ENCODE measurements around the gene MYO7B.
A peak's percentile ranks its signal among the peaks of the same experiment; 100 is the strongest.

Gene MYO7B

DNA sequence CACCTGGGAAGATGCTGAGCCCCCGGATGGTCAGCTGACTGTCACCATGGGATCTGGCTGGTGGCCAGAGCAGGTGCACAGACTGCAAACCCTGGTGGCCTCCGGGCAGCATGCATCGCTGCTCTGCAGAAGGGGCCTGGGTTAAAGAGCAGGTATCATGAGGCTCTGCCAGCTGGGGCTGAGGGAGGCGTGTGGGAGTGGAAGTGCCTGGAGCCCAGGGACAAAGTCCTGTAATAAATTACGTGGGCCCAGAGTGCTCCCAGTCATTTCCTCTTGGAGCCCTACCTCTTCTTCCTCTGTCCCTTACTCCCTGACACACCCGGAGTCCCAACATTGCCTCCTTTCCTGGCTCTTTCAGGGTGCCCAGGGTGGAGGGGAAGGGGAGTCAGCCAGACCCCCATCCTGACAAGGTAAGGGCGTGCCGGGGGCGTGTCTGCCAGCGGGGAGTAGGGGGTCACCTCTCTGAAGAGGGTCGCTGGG, at the start of gene MYO7B:
Gene MYO7B, plus strand, starts transcription at position 262 of the 480 bp plus-strand sequence. CDS start 24,040 bp downstream, outside the sequence.
- peak within 1 kb of the TSS; percentile 67 for H3K4me3 ChIP-seq (ENCODE audit: low read length)
- peak within 1 kb of the TSS; percentile 47 for H3K9ac ChIP-seq (ENCODE audit: low read length)
- H3K36me3 ChIP-seq (ENCODE audit: control insufficient read depth, insufficient read depth, low read length), result no peaks in the 10 kb centered on the region
- H3K4me1 ChIP-seq (ENCODE audit: control insufficient read depth, insufficient read depth, low read length), result no peaks in the 10 kb centered on the region
- H3K27me3 ChIP-seq (ENCODE audit: control insufficient read depth, insufficient read depth, low read length), result no peaks in the 10 kb centered on the region
- H3K27ac ChIP-seq (ENCODE audit: low read depth, low read length), result no peak within 1 kb of the TSS

DNA sequence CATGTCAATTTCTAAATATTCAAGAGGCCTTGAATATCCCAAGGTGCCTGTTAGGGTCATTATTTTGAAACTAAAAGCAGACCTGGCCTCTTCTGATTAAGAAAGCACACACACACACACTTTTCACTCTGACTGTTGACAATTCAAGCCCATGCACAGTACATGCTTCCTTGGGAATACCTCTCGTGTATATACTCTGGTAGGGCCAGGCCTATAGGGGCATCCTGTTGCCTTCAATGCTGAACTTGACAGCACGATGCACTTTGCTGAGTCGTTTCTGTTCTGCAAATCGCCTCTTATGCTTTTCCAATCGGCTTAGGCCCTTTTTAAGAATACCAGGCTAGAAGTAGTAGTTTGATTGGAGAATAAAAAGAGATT, 49.8 kb upstream of the MYO7B start:
- no peaks in the 10 kb centered on the region for H3K4me1 ChIP-seq (ENCODE audit: control insufficient read depth, insufficient read depth, low read length)
- no peak overlapping the region for H3K4me3 ChIP-seq (ENCODE audit: low read length)
- H3K36me3 ChIP-seq (ENCODE audit: control insufficient read depth, insufficient read depth, low read length), result peaks cover 40% of the 10 kb centered on the region
- no peak overlapping the region for H3K27ac ChIP-seq (ENCODE audit: low read depth, low read length)
- H3K9ac ChIP-seq (ENCODE audit: low read length), result no peak overlapping the region
- H3K27me3 ChIP-seq (ENCODE audit: control insufficient read depth, insufficient read depth, low read length), result no peaks in the 10 kb centered on the region

DNA sequence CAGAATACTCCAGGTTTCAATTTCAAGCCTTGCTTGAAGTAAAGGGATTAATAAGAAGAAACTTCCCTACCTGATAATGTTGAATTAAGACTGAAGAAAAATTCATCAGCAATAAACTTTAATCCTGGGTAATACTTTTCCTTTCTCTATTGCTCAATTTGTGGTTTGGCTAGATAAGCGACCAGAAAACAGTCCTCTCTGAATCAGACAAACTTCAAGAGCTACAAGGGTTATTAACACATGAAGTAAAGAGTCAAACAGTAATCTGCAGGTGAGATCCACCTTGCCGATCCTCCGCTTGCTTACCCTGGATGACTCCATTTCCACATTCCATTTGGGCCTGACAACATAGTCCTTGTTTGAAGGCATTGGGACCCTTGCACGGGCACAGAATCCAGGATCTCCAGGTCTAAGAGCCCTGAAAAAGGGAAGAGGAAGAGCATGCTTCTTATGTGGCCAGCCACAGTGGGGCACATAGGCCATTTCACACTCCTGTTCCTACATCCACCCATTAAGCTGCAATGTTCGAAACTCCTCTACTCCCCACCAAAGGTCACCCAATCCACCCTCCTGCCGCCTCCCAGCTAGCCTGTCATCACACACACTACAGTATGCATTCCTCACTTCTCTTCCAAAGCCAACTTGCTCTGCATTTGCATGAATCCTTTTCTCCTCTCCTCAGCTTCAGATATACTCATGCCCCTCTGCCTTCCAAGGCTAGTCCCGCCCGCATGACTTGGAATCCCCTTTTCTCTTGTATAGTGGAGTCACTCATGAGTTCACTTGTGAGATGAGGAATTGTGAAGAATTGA, 49.0 kb upstream of the MYO7B start:
- Histone ChIP-seq H3K4me3 (ENCODE audit: low read length) (no peak overlapping the region), H3K4me1 (ENCODE audit: control insufficient read depth, insufficient read depth, low read length) (no peaks in the 10 kb centered on the region), H3K27me3 (ENCODE audit: control insufficient read depth, insufficient read depth, low read length) (no peaks in the 10 kb centered on the region), H3K9ac (ENCODE audit: low read length) (no peak overlapping the region), H3K36me3 (ENCODE audit: control insufficient read depth, insufficient read depth, low read length) (peaks cover 38% of the 10 kb centered on the region), H3K27ac (ENCODE audit: low read depth, low read length) (no peak overlapping the region)

DNA sequence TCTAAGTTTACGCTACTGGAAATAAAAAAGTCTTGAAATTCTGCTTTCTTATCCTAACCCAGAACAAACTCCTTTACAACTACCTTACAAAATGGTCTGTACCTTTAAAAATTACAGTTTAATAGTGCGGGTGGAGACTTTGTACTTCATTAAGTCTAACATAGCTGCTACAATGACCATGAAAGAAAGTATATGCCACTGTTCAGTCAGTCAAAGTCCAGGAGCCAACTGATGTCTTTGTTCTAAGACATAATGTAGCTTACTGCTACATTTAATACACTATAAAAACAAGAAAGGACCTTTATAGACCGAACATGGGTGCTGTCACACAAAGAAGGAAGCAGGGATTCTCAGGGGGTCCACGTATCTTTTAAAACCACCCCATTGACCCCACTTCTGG, 45.2 kb upstream of the MYO7B start:
- no peak overlapping the region for H3K27ac ChIP-seq (ENCODE audit: low read depth, low read length)

DNA sequence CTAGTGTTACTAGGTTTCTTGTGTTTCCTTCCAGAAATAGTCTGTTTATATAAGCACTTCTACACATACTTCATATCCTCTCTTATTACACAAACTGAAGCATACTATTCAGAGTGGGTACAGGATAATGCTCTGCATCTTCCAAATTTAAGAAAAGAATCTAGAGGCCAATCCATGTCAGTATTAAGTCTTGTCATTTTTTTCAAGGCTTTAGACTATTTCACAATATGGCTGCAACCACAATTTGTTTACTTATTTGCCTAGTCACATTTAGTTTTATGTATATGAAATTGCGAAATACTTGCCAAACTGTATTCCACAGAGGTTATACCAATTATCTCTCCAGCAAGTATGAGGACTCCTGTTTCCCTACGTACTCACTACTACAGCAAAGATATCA, 37.1 kb upstream of the MYO7B start:
- H3K9ac ChIP-seq (ENCODE audit: low read length), result no peak overlapping the region
- no peaks in the 10 kb centered on the region for H3K27me3 ChIP-seq (ENCODE audit: control insufficient read depth, insufficient read depth, low read length)
- H3K4me1 ChIP-seq (ENCODE audit: control insufficient read depth, insufficient read depth, low read length), result no peaks in the 10 kb centered on the region
- H3K4me3 ChIP-seq (ENCODE audit: low read length), result no peak overlapping the region
- H3K27ac ChIP-seq (ENCODE audit: low read depth, low read length), result no peak overlapping the region
- H3K36me3 ChIP-seq (ENCODE audit: control insufficient read depth, insufficient read depth, low read length), result peaks cover 8% of the 10 kb centered on the region

More for the DNA sequence above, 45.2 kb upstream of the MYO7B start:
- H3K4me1 ChIP-seq (ENCODE audit: control insufficient read depth, insufficient read depth, low read length), result no peaks in the 10 kb centered on the region
- H3K36me3 ChIP-seq (ENCODE audit: control insufficient read depth, insufficient read depth, low read length), result peaks cover 37% of the 10 kb centered on the region
- H3K4me3 ChIP-seq (ENCODE audit: low read length), result no peak overlapping the region
- no peak overlapping the region for H3K9ac ChIP-seq (ENCODE audit: low read length)
- H3K27me3 ChIP-seq (ENCODE audit: control insufficient read depth, insufficient read depth, low read length), result no peaks in the 10 kb centered on the region

DNA sequence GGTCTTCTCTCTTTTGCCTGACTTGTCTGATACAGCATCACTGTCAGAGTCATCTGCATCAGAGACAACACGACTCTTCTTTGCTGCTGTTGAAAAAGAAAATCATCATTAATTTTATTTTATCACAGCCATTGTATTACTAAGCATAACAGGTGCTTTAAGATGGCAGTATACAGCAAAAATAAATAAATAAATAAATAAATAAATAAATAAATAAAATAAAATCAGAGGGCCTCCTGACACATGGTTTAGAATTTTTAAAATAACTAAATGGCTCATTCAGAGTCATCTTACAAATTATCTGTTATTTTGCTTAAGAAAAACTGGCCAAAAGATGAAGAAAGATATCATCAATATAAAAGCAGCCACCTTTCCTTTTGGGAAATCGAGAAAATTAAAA, 32.0 kb upstream of the MYO7B start:
- Histone ChIP-seq H3K9ac (ENCODE audit: low read length) (no peak overlapping the region), H3K36me3 (ENCODE audit: control insufficient read depth, insufficient read depth, low read length) (peaks cover 26% of the 10 kb centered on the region), H3K27ac (ENCODE audit: low read depth, low read length) (no peak overlapping the region), H3K4me3 (ENCODE audit: low read length) (no peak overlapping the region), H3K4me1 (ENCODE audit: control insufficient read depth, insufficient read depth, low read length) (peaks cover 9% of the 10 kb centered on the region), H3K27me3 (ENCODE audit: control insufficient read depth, insufficient read depth, low read length) (no peaks in the 10 kb centered on the region)

DNA sequence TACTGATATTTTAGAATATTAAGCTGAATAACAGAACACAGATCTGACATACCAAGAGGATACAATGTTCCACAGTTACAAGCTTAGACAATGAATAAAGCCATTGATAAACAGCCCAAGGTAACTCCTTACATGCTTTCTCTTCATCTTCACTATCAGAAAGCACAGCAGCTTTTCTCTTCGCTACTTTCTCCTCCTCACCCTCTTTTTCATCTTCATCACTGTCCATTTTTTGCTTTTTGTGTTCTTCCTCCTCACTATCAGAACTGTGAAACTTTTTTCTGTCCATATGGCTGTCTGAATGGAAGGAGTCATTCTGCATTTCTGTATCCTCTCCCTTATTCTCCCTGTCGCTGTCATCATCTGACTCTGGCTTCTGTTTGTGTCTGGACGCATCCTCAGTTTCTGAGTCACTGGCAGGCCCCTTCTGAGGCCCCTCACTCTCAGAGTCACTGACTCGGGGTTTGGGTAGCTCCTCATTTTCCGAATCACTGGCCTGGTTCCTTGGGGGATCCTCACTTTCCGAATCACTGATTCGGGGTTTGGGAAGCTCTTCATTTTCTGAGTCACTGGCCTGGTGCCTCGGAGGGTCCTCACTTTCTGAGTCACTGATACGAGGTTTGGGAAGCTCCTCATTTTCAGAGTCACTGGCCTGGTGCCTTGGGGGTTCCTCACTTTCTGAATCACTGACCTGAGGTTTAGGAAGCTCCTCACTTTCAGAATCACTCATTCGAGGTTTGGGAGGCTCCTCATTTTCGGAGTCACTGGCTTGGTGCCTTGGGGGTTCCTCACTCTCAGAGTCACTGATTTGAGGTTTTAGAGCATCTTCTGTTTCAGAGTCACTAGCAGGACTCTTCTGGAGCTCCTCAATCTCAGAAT, 30.7 kb upstream of the MYO7B start:
- Histone ChIP-seq H3K27ac (ENCODE audit: low read depth, low read length) (no peak overlapping the region), H3K27me3 (ENCODE audit: control insufficient read depth, insufficient read depth, low read length) (no peaks in the 10 kb centered on the region)

DNA sequence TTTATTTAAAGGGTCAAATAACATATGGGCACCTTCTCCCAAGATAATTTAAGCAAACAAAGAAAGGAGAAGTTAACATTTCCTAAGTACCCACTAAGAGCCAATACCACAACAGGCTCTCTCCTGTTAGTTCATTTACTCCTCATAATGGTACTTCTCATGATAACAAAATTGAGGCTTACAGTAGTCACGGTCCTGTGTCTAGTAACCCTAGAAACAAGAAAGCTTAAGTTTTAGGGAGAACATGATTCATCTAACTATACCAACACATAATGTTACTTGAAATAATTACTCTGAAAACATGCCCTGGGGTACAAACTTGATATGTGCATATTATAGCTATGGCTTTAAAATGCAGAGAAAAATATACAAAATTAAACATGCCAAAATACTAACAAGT, 29.0 kb upstream of the MYO7B start:
- Histone ChIP-seq H3K36me3 (ENCODE audit: control insufficient read depth, insufficient read depth, low read length) (peaks cover 26% of the 10 kb centered on the region), H3K4me1 (ENCODE audit: control insufficient read depth, insufficient read depth, low read length) (peaks cover 14% of the 10 kb centered on the region), H3K27ac (ENCODE audit: low read depth, low read length) (peak overlapping the region; percentile 38), H3K4me3 (ENCODE audit: low read length) (no peak overlapping the region), H3K9ac (ENCODE audit: low read length) (no peak overlapping the region), H3K27me3 (ENCODE audit: control insufficient read depth, insufficient read depth, low read length) (no peaks in the 10 kb centered on the region)

More for the DNA sequence above, 30.7 kb upstream of the MYO7B start:
- peaks cover 26% of the 10 kb centered on the region for H3K36me3 ChIP-seq (ENCODE audit: control insufficient read depth, insufficient read depth, low read length)
- H3K4me1 ChIP-seq (ENCODE audit: control insufficient read depth, insufficient read depth, low read length), result peaks cover 14% of the 10 kb centered on the region
- H3K9ac ChIP-seq (ENCODE audit: low read length), result no peak overlapping the region
- H3K4me3 ChIP-seq (ENCODE audit: low read length), result no peak overlapping the region

DNA sequence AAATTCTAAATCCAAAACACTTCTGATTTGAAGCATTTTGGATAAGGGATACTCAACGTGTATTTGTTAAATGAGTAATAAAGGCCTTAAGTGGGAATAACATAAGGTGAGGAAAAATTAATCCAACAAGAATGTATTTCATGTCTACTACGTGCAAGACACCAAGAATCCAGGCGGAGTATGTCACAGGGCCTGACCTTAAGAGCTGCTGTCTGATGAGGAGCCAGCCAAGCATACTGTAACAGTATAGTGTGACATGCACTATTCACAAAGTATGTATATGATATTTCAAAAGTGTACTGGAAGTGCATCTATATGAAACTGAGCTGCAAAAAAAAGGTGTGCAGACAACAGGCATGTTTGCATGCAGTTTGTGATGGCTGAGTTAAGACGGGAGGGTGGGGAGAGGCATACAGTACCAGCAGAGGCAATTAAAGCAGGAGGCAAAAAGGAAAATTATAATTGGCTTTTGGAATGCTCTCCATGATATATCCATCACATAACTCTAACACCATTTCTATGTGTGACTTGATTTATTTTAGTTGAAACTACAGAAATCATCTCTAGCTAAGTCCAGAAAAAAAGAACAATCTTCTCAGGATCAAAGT, 27.4 kb upstream of the MYO7B start:
- Histone ChIP-seq H3K27ac (ENCODE audit: low read depth, low read length) (peak overlapping the region; percentile 57), H3K4me3 (ENCODE audit: low read length) (no peak overlapping the region), H3K4me1 (ENCODE audit: control insufficient read depth, insufficient read depth, low read length) (peaks cover 14% of the 10 kb centered on the region), H3K9ac (ENCODE audit: low read length) (no peak overlapping the region), H3K36me3 (ENCODE audit: control insufficient read depth, insufficient read depth, low read length) (peaks cover 20% of the 10 kb centered on the region), H3K27me3 (ENCODE audit: control insufficient read depth, insufficient read depth, low read length) (no peaks in the 10 kb centered on the region)

DNA sequence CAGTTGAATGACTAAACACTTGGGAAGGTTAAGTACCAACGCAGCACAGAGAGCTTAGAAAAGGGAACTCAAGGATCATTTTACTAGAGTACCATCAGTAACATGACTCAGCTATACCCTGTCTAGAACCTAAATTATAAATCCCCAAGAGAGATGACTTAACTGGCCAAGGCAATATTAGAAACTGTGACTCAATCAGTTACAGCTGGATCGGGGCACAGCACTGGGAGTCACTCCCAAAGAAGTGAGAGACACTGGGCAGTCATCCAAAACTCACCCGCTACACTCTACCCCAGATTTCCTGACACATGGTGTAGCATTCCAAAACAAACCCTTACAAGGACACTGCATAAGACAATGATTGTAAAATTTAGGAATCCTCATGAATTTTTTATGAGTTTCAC, 26.9 kb upstream of the MYO7B start:
- Histone ChIP-seq H3K4me1 (ENCODE audit: control insufficient read depth, insufficient read depth, low read length) (peaks cover 14% of the 10 kb centered on the region), H3K4me3 (ENCODE audit: low read length) (no peak overlapping the region), H3K9ac (ENCODE audit: low read length) (no peak overlapping the region), H3K36me3 (ENCODE audit: control insufficient read depth, insufficient read depth, low read length) (peaks cover 17% of the 10 kb centered on the region), H3K27me3 (ENCODE audit: control insufficient read depth, insufficient read depth, low read length) (no peaks in the 10 kb centered on the region), H3K27ac (ENCODE audit: low read depth, low read length) (peak overlapping the region; percentile 67)

DNA sequence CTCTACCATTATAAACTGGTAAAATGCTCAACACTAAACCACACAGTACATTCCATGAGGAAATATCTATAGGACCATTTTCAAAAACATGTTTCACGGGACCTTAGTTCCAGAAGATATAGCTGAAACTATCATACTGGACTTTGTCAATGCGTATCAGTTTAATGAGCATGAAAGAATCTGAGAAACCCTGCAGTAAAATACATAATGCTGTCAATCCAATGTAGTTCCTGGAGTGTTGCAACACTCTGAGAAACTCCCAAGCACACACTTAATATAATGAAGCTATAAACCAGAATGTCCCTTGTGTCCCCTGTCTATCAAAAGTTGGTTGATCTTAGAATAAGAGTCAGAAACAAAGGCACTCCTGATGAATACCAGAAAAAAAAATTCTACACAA, 25.4 kb upstream of the MYO7B start:
- Histone ChIP-seq H3K27me3 (ENCODE audit: control insufficient read depth, insufficient read depth, low read length) (no peaks in the 10 kb centered on the region), H3K4me1 (ENCODE audit: control insufficient read depth, insufficient read depth, low read length) (peaks cover 16% of the 10 kb centered on the region)

DNA sequence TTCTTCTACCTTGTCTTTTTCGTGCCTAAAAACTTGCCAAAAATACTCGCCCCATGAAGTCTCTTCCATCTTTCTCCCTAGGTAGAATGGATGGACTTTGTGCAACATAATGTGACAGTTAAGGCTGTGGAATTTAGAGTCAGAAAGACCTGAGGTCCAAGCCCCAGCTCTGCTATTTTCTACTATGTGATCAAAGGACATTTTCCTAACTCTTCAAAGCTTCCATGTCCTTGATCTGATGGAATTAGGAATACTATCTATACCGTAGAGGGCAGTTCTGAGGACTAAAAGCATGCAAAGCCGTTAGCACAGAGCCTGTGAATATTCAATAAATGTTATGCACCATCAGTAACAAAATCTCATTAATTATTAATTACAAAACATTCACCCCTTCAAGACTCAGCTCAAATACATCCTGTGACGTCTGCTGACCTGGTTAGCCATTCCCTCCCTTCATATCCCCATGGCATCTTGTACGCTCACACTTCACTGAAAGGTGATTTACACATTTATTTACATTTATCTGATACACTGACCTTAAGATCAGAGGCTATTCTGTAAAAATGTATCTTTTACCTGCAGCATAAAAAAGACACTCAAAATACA, 24.3 kb upstream of the MYO7B start:
- H3K27ac ChIP-seq (ENCODE audit: low read depth, low read length), result no peak overlapping the region
- H3K9ac ChIP-seq (ENCODE audit: low read length), result no peak overlapping the region
- no peaks in the 10 kb centered on the region for H3K27me3 ChIP-seq (ENCODE audit: control insufficient read depth, insufficient read depth, low read length)
- H3K36me3 ChIP-seq (ENCODE audit: control insufficient read depth, insufficient read depth, low read length), result peaks cover 8% of the 10 kb centered on the region
- H3K4me3 ChIP-seq (ENCODE audit: low read length), result no peak overlapping the region
- H3K4me1 ChIP-seq (ENCODE audit: control insufficient read depth, insufficient read depth, low read length), result peaks cover 25% of the 10 kb centered on the region

More for the DNA sequence above, 25.4 kb upstream of the MYO7B start:
- no peak overlapping the region for H3K27ac ChIP-seq (ENCODE audit: low read depth, low read length)
- H3K36me3 ChIP-seq (ENCODE audit: control insufficient read depth, insufficient read depth, low read length), result peaks cover 10% of the 10 kb centered on the region
- no peak overlapping the region for H3K9ac ChIP-seq (ENCODE audit: low read length)
- H3K4me3 ChIP-seq (ENCODE audit: low read length), result no peak overlapping the region
